ENCODE measurements around the gene HGFAC.
"Not testable (repeated sequence)": the region's sequence is repeated elsewhere in the genome, so short reads cannot be mapped to it uniquely, and the experiment has no call there.

The HGFAC gene

GRCh38 chr4:3442959-3443749 is 1.4 kb downstream of the HGFAC start:
- DNase-seq = peak; percentile 21

GRCh38 chr4:3443750-3444309 is 2.1 kb downstream of the HGFAC start:
- no peak for DNase-seq

GRCh38 chr4:3444351-3445110 is 2.8 kb downstream of the HGFAC start:
- DNase-seq = no peak

- DNase-seq = no peak
Observed at GRCh38 chr4:3445111-3445820, 3.5 kb downstream of the HGFAC start.

GRCh38 chr4:3445829-3446545 is 4.2 kb downstream of the HGFAC start:
- no peak for DNase-seq

- no peak for DNase-seq
Observed at GRCh38 chr4:3446631-3447320, 5.0 kb downstream of the HGFAC start.

GRCh38 chr4:3447431-3448395 is 5.9 kb downstream of the HGFAC start:
- no peak for DNase-seq

- DNase-seq = no peak
Observed at GRCh38 chr4:3449047-3449573, 7.3 kb downstream of the HGFAC start.

GRCh38 chr4:3449574-3450534 is 8.1 kb downstream of the HGFAC start:
- DNase-seq = no peak

- no peak for DNase-seq
Observed at GRCh38 chr4:3450643-3451042, 8.9 kb downstream of the HGFAC start.

- DNase-seq = peak; percentile 43
Observed at GRCh38 chr4:3451956-3452355, 10.2 kb downstream of the HGFAC start.

- DNase-seq = no peak
Observed at GRCh38 chr4:3452376-3452775, 10.6 kb downstream of the HGFAC start.

- DNase-seq = not testable (repeated sequence)
Observed at GRCh38 chr4:3455596-3455995, 13.8 kb downstream of the HGFAC start.

- DNase-seq = no peak
Observed at GRCh38 chr4:3458371-3458770, 16.6 kb downstream of the HGFAC start.

GRCh38 chr4:3459156-3459555 is 17.4 kb downstream of the HGFAC start:
- not testable (repeated sequence) for DNase-seq

- no peak for DNase-seq
Observed at GRCh38 chr4:3460926-3461325, 19.2 kb downstream of the HGFAC start.

- DNase-seq = no peak
Observed at GRCh38 chr4:3461515-3462291, 19.9 kb downstream of the HGFAC start.

GRCh38 chr4:3462321-3462789 is 20.6 kb downstream of the HGFAC start:
- no peak for DNase-seq
